ENCODE data around the gene CA9.

Gene CA9

DNA sequence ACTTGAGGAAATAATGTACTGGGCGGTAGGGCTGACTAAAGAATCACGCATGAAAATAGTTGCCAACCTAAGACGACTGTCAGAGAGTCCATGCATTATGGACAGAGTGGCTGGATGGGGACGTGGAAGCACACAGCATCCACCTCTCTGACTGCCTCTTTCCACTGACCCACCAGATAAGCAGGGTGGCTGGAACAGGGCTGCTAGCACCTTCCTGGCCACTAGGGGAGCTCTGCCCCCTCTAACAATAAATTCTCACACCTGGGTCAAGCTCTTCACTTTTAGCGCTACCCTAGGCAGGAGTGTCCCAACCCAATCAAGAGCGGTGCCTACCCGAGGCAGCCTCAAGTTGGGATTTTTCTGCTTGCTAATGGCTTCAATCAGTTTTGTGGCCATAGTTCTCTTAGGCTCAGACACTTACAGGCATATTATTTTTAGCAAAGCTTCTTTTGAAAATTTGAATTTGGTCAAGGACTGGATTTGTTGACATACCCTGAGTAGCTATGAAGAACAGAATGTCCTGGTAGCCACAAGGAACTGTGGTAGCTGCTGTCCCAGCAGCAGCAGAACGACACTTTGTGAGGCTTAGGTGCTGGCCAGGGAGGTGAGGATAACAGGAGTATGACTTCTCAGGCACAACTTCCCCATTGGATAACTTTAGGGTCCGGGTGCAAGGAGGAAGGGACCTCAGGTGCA lies 22.9 kb downstream of the CA9 start:
- DNase-seq = peak; percentile 69

DNA sequence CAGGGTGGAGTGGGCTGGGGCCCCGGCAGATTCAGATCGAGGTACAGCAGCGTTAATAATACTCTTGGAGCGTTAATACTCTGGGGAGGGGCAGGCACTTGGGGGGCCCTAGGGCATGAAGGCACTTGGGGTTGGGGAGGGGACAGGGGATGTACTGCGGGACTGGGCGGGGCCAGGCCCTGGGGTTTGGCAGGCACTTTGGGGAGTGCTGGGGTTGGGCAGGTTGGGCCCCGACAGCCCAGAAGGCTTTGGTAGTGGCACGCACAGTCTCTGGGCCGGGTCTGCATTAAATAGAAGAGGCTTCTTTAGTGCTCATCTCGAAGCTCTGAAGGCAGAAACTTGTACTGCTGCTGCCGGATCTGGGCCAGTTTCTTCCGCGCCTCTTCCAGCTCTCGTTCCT lies 23.8 kb downstream of the CA9 start:
- DNase-seq = no peak

- no peak for DNase-seq
These were observed 24.5 kb downstream of the CA9 start for GRCh38 chr9:35698231-35698630.

- no peak for DNase-seq
These were observed 26.3 kb downstream of the CA9 start for GRCh38 chr9:35700031-35700430.

- DNase-seq = no peak
These were observed 27.2 kb downstream of the CA9 start for GRCh38 chr9:35700942-35701341.

- no peak for DNase-seq
These were observed 29.0 kb downstream of the CA9 start for GRCh38 chr9:35702696-35703095.

DNA sequence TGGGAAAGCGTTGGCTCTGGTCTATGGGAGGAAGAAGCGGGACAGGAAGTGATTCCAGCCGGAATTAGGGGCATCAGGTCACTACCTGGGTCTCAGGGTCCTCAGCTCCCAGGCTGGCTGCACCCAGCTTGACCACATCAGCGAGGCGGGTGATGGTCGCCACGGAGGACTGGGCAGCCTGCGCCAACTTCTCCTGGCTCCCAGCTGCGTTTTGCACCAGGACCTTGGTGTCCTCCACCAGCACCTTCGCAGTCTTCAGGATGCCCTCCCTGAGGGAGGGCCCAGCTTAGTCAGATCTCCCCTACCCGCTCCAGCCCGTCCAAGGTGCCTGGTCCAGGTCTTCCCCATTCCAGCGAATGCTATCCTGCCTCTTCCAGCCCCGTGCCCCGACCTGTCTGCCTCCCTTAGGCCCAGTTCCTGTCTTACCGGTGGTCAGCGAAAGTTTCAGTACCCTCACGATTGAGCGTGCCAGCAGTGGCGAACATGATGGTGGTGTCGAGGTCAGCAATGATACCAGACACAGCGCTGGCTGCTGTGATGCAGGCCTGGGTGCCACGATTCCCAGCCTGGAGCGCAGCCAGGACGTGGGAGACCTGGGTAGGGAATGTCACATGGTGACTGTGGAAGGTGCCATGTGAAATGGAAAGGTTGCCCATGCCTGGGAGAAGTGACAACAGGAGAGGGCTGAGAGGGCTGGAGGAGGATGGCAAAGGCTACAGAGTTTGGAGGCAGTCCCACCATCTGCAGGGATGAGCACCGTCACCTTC lies 30.4 kb downstream of the CA9 start:
- DNase-seq = no peak

DNA sequence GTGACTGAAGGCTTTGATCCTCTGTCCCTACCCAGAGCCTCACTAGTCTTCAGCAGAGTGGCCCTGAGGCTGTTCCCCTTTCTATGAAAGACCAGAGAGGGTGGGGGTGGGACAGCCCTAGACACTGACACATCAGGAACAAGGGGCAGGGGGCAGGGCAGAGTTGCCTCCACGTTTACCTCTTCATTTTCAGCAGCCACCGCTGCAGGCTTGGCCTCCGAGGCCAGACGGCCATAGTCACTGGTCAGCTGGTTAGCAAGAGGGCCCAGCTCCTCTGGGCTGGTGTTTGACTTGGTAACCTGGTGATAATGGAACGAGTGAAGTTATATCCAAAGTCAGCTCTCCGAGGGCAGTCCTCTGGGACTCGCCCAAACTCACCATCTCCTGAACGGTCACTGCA lies 31.6 kb downstream of the CA9 start:
- no peak for DNase-seq

GRCh38 chr9:35705836-35706430 lies 32.2 kb downstream of the CA9 start:
- no peak for DNase-seq

GRCh38 chr9:35706951-35707350 lies 33.2 kb downstream of the CA9 start:
- no peak for DNase-seq

- DNase-seq = no peak
These were observed 34.4 kb downstream of the CA9 start for GRCh38 chr9:35708146-35708545.

GRCh38 chr9:35710818-35711500 lies 37.2 kb downstream of the CA9 start:
- DNase-seq = no peak

DNA sequence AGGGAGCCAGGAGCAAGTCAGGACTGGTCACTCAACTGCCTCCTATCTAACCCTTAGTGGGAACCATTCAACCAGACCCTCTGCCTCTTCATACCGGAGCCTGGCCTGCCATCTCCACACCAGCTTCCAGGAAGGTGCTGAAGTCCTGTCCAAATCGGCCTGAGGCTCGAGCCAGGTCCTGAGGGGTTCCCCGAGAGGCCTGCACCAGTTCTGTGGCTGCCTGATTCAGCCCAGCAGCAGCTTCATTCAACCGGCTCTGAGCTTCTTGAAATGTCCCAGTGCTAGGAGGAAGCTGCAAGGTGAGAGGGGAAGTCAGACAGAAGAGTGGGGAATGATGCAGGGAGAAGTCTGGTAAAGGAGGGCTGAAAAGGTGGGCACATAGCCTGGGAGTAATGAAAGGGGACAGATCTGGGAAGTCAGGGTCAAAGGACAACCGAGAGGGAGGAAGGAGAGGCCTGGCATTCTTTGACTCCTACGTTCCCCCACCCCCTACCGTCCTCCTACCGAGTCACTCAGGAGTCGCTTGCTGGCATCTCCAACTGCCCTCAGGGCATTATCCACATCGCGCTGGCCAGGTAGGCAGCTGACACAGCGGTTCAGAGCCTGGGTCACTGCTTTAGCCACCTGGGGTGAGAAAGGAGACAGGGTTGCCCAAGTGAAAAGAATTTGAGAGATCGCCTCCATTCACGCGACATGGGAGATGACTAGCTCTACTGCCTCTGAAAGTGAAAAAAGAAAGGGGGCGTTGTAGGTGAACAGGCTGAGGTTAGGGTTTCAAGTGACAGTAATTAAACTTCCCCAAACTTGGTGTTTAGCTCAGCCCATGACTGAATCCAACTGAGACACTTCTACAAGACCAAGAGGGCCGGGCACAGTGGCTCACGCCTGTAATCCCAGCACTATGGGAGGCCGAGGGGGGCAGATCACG lies 38.0 kb downstream of the CA9 start:
- no peak for DNase-seq

DNA sequence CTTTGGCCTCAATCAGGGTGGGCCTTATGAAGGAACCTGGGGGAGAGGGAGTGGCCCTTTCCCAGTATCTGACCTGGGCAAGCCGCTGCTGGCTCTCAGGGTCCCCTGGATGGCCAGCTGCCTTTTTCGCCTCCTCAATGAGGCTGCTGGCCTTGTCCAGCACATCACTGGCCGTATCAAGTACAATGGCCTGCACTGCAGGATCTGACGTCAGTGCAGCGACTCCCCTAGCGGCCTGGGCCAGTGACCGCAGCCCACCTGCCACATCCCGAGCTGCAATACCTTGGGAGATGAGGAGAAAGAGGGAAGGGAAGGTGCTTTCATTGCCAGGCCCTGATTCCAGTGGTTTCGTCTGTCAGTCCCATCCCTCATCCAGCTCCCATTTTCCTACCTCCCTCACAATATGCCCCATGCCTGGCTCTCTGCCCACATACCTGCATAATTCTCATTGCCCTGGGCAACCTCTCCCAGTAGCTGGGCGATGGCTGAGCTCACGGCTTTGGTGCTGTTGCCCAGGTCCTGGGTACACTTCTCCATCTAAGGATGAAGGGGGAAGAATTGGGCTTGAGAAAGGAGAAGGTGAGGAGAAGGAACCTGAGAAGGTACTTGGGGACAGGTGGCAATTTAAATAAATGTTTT lies 39.2 kb downstream of the CA9 start:
- DNase-seq = no peak

- DNase-seq = no peak
These were observed 39.9 kb downstream of the CA9 start for GRCh38 chr9:35713578-35713977.

DNA sequence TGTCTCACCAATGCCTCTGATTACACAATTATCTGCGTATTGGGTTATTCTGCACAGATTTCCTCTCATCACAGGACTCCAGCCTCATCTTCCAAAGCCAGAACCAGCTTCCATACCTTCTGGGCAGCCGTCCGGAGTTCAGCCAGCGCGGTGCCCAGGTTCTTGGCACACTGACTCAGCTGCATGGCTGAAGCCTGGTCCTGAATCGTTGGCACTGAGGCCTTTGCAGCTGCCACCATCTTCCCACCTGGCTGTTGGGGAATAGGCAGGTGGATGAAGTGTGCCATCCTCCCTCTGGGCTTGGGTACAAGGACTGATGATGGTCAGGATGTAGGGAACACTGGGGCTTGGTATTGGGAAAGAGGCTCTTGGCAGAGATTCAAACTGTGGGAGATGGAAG lies 40.4 kb downstream of the CA9 start:
- DNase-seq = no peak

GRCh38 chr9:35714579-35715252 lies 41.0 kb downstream of the CA9 start:
- no peak for DNase-seq

- no peak for DNase-seq
These were observed 42.5 kb downstream of the CA9 start for GRCh38 chr9:35716230-35716629.

DNA sequence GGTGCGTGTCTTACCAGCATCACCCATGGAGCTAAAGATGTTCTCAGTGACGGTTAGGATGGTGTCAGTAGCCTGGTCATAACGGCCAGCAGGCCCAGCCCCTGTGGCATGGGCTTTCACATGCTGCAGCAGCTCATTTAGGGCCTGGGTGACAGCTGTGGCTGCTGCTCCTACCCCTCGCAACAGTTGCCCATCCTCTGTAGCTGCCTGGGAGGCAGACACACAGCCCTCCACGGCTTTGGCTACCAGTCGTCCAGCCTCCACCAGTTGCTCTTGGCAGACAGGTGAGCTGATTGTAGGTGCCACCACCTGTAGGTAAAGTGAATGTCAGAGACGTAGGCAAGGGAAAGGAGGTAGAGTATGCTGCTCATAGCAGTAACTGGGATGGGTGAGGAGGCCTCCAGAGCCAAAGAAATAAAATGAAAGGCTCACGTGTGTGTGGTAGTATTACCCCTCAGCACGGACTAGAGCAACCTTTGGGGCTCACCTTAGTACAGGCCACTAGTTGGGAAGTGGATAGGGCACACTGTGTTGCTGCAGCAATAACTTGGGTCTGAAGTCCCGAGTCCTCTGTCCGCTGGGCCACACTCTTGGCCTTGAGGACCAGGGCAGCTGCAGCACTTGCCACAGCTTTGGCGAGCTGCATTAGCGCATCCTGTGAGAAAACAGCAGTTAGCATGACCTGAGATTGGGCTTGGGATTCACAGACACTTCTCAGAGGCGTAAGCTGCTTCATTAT lies 43.6 kb downstream of the CA9 start:
- no peak for DNase-seq

DNA sequence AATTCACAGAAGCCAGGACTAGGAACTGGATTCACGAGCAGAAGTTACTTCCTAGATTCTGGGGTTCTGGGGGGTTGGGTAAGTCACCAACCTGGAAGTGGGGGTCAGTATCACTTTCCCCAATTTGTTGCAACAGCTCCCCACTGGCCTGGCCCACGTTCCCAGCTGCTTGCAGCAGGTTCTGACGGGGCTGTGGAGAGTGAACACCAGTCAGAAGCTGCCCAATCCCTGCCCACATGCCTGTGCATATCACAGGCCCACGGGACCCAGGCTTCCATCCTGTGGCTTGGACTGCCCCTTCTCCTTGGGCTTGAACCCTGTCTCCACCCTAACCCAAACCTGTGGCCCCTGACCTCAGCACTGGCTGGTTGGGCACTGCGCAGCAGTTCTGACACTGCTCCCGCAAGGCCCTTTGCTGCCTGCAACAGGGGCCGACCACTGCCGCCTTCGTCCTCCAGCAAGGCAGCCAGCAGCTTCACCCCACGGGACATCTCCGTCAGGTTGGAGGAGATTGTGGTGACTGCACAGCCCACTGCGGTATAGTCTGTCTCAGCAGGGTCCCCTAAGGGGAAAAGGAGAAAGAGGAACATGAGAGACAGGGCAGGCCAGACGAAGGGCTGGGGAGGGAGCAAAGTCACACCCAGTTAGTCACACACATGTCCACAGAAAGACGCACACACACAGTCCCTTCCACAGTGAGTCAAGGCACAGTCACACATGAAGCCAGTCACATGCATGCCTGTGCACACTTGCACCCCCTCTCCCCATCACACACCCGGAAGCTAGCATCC lies 45.2 kb downstream of the CA9 start:
- no peak for DNase-seq
